ENCODE data around the gene PRRC2A.

- TF ChIP-seq CTCF (IDR thresholded peaks at IDR 0.05; ENCODE audit: insufficient read depth, low read depth, low read length), result no peak
- no peak for TF ChIP-seq EZH2 (IDR thresholded peaks at IDR 0.05; ENCODE audit: insufficient read depth, low read length)
Observed at GRCh38 chr6:31660381-31661261, 40.1 kb downstream of the PRRC2A start, which contains the start of gene C6orf47.
